NCI-H1048 (cell line): ENCODE results near the gene UST.
"Not testable (repeated sequence)": the region's sequence is repeated elsewhere in the genome, so short reads cannot be mapped to it uniquely, and the experiment has no call there.

Experiments
- DNase-seq: peaks from one replicate; lab custom pipeline; 2025; lab: John Stamatoyannopoulos, UW

The UST gene

DNA sequence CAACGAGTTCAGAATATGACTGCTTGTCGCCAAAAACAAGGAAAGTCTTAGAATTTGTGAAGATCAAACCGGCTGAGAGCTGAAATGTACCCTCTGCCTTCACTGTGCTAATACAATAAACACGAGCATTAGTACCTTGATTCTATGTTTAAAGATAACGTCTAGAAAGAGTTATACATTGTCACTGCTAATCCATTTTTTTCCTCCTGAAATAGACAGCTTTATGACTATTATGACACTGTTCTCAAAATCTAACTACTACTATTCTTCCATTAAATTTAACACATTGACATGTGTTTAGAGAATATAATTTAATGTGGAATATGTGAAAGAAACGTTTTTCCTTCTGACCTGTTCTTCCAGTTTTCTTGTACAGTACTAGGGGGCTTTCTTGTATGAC lies 204.8 kb downstream of the UST start:
- no peak for DNase-seq

DNA sequence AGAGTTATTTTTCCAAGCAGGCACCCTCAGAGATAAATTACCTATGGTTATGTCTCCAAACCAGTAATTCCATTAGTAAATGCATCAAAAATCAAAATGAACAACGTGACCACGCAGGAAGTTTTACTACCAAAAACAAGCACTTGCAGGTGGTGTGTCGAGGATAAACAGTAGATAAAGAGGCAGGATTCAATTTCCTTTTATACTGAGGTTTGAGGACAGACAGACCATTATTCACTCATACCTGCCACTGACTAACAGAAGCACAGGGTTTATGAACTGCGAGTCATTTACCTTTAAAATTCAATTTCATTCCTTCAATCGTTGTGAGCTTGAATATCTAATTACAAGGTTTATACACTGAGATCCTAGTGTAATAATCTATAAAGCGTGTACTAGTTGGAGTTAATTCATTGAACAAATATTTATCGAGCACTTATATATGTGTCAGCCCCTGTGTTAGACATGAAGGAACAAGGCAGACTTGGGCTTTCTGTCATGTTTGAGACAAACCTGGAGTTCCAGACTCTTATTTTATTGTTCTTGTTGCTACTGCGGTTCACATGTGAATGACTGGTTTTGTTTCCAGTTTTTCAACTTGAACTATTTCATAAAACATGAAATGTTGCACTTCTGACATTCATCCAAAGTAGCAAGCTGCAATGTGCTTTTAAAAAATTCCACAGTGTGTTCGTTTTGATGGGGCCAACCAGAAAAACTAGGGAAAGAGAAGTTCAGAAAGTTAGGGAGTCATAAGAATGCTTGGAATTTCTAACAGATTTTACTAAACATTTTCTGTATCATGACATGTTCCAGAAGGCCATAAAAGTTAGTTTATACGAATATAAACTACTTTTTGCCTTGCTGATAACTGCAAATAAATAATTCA lies 205.6 kb downstream of the UST start:
- DNase-seq: no peak

DNA sequence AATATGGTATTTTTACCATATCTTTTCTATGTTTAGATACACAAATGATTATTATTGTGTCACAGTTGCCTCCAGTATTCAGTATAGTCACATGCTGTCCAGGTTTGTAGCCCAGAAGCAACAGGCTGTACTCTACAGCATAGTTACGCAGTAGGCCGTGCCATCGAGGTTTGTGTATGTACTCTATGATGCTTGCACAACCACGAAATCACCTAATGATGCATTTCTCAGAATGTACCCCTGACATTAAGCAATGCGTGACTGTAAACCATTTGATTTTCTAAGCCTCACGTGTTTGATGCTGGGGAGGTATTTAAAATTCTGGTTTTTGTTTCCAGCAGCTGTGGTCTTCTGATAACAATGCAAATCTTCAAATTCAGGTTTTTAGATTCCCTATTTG lies 207.6 kb downstream of the UST start:
- no peak for DNase-seq

DNA sequence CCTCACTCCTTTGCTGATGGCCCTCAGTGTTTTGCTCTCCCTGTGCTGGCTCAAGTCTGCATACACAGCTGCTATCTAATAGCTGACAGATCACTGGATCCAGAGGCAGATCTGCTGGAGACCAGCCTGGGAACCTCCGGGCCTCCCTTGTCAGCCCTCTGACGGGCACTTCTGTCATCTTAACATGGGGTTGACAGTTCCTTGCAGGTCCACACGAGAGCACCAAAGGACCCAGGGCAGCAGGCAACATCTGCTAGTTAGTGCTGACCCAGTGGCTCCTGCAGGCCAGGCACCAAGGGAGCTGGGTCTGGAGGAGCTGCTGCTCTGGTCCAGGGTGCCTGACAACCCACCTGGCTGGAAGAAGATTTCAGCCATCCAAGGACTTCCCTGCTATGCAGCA lies 208.1 kb downstream of the UST start:
- no peak for DNase-seq

DNA sequence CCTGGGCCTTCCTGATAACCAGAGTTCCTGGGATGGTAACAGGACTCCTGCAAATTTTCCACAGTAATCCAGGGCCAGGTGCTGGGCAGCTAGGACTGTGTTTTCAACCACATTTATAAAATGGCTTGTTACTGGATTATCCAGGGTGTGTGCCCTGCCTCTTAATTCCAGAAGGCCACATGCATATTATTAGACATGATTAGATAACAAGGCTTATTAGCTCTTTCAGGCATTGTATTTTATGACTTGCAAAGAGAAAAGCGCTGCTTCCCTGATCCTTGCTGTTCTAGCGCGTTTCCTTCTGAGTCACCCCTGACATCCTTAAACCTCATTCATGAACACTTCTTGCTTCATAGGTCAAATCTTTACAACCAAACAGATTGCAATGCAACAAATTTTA lies 208.6 kb downstream of the UST start:
- no peak for DNase-seq

DNA sequence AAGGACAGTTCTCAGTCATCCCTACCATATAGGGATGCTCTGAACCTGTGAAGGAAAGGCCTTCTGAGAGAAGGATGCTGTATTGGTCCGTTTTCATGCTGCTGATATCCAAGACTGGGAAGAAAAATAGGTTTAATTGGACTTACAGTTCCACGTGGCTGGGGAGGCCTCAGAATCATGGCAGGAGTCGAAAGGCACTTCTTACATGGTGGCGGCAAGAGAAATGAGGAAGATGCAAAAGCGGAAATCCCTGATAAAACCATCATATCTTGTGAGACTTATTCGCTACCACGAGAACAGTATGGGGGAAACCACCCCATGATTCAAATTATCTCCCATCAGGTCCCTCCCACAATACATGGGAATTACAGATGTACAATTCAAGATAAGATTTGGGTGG lies 209.3 kb downstream of the UST start:
- not testable (repeated sequence) for DNase-seq

DNA sequence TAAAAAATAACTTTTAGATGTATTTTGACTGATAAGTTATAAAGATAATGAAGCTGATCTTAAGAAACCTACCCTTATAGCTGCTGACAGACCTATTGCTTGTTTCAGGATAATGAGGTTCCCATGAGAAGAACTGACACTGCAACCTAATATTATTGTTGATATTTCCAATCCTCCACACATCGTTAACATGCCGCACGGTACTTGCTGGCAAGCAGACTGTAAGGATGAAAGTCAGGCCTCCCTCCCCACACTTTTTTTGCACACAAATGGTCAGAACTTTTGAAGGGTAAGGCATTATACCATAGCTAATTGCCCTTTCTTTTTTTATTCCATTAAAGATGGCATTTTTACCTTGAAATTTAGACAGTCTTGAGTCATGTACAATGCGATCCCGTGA lies 210.9 kb downstream of the UST start:
- DNase-seq: no peak

DNA sequence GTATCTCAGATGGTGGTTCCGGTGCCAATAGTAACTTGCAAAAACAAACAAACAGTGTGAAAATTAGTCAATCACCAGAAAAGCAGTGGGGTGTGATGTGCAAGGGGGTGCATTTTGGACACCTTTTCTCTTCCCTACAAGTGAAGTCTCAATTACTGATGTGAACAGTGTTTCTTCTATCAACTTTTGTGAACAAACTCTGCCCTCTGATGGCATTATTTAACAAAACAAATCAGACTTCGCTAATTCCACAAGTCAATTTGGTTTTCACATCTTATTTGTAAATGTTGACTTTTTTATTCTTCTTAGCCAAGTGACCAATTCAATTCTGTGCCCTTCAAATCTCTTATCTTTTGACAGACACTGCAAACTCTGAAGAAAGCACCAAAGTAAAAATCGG lies 212.2 kb downstream of the UST start:
- DNase-seq: no peak

DNA sequence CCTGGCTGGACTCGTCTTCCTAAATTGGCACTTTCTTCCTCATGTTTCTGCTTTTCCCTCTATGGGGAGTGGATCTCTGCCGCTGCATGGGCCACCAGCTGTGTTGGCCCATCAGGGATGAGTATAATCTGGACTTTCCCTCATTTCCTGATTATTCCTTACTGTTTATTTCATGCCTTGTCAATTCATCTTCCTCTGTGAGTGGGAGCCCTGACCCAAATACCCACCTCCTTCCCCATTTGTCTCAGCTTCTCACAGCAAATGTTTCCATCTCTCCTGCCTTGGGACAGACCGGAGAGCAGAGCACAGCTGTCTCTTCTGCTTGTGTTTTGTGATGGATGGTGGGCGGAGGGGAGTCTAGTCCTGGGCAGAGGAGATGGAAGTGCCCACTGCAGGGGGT lies 212.7 kb downstream of the UST start:
- DNase-seq: no peak

DNA sequence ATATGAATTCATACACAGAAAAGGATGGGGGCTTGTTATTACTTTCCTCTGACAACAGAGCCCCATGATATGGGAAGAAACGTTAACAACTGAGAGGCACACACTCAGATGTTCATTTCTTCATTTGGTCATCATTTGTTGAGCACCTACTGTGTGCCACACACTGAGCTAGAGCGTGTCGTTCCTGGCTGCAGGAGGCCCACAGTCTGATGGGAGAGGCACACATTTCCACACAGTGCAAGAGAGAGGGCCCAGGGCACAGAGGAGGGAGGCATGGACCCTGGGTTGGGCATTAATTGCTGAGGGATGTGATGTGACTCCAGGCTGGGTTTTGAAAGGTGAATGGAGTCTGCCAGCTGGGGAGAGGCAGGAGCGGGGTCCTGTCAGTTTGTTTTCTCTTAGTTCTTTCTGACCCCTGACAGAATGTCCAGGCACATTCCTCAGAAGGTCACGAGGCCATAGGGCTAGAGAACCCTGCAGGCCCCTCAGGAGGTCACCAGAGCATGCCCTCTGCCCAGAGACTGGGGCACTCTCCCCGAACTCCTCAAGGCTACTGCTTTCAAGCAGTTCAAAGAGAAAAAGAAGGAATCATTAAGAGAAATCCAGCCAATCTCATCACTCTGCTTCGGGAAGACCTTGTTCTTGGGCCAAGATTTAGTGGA lies 216.2 kb downstream of the UST start:
- DNase-seq: no peak

DNA sequence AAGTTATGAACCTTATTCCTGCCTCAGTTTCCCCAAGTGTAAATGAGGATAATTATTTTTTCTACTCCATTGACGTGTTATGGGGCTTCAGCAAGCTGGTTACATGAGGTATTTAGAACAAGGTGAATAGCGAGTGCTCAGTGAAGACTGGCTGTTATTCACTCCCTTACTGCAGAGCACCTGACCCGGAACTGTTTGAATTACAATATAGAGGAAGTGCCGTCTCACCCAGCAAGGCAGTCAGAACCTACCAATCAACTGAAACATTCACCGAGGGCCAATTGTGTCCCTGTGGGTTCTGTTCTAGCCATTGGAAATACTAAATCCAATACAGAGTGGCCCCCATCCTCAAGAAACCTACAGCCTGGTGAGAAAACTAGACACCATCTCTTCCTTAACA lies 216.9 kb downstream of the UST start:
- DNase-seq: no peak

DNA sequence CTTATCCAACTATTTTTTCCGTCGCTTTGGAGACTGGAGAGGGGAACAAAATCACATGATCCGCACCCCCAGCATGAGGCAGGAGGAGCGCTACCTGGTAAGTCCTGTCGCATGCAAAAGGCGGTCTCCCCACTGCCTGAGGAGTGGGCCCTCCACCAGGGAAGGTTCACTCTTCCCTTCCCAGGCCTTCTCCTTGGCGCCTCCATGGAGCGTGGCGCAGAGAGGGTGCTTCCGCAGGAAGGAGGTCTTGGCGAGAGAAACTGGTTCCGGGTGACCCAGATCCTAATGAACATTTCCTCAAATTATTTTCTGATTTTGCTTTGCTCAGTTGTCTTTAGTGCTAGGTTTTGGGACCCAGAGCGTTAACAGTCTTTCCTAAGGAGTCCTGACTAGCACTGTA lies 217.6 kb downstream of the UST start:
- no peak for DNase-seq

DNA sequence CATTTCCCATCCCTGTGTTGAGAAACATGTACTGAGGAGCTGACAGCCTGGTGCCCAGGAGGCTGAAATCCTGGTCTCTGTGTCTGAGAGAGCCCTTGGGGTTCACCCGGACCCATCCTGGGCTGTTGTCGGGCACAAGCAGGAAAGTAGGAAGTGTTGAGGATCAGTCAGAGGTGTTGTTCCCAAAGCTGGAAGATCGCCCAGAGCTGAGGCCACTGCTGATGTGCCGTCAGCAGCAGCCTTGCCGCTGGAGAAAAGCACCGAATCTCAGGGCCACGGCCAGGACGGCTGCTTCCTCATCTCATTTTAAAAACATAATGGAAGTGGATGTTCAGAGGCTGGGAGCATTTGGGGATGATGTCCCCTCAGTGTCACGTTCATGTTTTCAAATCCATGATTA lies 218.5 kb downstream of the UST start:
- no peak for DNase-seq

DNA sequence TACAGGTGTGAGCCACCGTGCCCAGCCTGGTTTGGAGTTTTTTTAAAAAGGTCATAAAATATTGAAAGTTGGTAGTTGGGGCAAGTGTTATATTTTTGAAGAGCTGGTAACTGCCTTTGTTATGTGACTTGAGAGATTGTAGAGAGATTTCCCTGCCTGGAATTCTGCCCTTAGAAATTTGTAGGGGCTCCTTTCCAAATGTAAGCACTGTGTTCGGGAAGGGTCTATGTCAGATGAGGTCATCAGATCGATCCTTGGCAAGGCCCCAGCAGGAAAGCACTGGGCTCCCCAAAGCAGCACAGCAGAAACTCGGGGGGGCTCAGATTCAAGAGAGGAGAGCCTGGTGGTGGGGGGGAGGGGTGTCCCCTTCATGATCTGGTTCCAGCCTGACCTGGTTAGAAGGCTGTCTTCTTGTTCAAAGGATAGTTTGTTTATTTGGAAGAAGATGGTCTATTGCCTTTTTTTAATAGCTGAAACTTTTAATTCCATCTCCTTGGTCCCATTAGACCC lies 220.2 kb downstream of the UST start:
- DNase-seq: no peak

DNA sequence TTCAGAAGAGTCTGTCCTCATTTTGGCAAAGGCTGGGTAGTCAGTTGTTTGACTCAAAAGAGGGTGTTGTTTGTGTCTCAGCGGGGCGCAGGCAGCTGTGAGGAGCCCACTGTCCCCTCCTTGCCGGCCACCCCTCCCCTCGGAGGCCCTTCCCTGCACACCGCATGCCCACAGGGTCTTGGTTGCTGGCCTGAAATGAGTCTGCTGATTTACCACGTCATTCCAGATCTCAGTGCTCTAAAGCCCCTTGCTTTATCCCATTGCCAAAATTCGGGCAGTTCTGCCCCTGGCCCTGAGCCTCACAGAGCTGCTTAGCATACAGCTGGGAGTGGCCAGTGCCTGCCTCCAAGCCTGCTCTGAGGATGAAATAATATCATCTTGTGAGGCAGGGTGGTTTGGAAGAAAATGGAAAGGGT lies 220.7 kb downstream of the UST start:
- DNase-seq: no peak

DNA sequence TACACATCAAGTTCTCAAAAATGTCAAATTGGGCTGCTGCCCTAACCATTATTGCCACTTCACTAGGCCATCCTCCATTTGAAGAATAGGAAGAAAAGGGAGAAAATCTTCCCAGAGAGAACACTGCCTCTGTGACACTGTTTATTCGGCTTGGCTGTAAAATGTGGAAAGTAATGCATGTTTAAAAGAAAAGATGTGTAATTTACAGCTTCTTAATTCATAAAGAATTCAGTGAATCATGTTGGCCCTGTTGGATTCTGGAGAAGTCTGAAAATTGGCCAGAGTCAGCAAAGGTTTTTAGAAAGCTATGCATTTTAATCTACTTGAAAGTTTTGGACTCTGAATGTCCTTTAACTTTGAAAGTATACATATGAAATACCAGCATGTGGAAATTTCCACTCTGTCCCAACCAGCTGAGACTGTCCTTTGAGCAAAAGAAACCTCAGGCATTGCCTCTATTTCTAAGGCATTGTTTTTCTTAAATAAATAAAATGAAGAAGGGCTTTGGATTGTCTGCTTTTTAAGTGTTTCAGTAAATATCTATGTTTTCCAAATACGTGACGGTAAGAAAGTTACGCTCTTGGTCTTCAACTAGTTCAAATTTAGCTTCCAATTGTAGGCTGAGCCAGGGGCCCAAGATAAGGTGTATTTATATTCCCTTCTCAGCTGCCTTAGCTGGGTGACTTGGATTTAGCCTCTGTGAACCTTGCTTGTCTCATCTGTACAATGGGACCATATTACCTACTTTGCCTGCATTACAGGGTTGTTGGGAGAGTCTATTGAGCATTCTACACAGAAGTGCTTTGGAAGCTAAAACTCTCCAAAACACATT lies 222.2 kb downstream of the UST start:
- DNase-seq: no peak

DNA sequence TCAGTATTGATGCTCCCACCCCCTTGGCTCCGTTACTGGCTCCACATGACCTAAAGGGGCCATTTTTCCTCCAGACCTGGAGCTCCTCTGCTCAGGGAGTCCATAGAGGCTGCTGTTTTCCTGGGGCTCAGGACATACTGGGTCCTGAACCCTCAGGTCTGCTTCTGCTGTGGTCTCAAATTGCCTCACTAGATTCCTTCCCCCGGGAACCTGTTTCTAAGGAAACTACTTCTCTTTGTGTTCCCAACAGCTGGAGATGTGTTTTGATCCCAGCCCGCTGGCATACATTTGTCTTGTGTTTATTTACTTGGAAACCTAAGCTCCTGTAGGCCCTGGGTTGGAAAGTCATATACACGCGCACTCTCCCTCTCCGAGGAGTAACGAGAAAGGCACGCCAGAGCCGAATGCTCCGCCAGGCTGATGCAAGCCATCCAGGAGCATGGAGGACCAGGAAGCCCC lies 222.8 kb downstream of the UST start:
- no peak for DNase-seq

DNA sequence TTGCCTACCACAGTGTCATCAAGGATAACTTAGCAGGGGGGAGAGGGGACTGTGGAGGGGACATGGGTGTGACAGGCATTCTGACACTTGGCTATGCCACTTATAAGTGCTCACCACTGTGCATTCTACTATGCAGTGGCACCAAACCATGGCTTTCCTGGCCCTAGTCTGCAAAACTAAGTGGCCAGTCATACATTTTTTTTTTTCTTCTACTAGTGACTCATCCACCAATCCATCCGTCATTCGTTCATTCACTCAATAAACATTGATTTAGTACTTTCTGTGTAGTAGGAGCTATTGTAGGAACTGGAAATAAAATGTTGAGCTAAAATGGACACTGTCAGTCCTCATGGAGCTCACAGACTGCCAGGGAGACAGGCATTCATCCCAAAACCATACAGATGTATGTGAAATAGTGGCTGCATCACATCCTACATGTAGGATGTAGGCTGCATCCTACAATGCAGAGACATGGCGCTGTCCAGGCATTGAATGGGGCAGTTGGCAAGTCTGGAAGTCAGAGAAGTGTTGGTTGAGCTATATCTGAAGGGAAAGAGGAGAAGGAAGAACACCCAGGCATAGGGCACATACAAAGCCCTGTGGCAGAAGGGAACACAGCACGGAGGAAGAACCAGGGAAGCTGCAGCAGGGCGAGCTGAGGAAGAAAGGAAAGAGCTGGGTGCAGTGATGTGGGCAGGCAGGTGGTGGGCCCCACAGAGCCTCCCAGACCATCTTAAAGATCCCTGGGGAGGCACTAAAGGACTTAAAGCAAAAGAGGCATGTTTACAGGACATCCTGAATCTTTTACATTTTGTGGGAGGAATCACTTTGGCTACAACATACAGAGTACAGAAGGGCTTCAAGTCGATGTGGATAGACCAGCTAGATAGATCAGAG lies 224.4 kb downstream of the UST start:
- DNase-seq: no peak

DNA sequence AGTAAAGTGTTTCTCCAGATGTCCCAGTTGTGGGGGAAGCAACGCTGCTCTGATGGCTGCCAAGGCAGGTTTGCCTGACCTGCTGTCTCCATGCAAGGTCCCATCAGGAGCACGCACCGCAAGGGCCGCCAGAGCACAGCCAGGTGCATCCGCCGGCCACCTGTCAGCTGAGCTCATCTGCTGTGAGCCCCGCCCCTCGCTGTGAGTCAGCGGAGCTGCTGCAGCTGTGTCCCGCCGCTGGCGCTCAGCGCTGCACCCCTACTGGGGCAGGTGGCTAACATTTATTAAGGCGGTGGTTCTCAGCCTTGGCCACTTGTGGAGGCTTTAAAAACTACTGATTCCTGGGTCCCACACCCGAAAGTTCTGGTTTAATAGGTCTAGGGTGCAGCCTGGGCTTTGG lies 225.7 kb downstream of the UST start:
- no peak for DNase-seq

DNA sequence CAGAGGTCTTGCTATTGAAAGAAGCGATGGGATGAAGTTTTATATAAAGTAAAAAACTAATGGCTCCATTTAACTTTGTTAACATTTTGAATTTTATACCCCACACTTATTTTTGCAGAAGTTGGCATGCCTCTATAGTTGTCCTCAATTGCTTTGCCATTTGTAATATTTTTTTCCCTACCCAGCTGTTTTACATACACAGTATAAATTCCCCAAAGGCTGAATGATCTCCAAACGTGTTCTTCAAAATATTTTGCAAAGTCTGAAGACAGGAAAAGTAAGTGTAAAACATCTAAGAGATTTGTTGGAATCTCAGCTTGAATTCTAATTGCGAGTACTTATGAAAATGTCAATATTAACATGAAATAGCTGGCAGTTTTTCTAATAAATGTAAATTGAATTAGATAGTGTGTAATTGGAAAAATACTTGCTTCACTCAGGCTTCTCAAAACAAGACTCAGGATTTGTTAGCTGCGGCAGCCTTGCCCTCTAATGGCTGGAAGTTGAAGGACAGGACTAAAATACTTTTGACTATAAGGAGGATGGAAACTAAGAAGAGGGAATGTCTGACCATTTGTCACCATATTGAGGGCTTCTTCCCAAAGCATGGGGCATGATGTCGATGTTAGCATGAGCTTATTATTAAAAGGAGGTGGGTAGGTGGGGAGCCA lies 226.8 kb downstream of the UST start:
- no peak for DNase-seq

DNA sequence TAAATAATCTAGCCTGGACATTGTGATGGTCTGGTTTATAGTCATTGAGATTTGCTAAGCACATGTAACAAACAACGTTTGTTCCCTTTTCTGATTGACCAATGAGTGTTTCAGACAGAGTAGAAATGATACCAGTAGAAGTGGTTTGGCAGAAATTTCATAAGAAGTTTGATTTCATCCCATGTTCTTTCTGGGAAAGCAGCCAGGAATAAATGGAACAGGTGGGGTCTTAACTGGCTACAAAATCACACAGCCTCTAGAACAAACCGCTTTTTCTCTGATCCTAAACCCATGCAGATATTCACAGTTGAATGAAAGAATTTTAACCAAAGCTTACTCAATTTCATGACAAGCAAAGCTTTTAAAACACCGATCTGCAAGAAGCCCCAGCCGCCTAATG lies 227.5 kb downstream of the UST start:
- no peak for DNase-seq
